GM19099 (cell line): ENCODE results near the gene FKBP5.

Experiments
- POLR2A ChIP-seq: IDR thresholded peaks from 3 replicates; pipeline ENCODE4 v1.6.1; 2011; ENCODE audit warnings: low read depth; ENCODE audit not compliant: insufficient read length; ENCODE audit errors: extremely low read depth

FKBP5 gene

GRCh38 chr6:35543459-35544193, 145.1 kb downstream of the FKBP5 start:
- no peak for TF ChIP-seq POLR2A

- no peak for TF ChIP-seq POLR2A
These were observed 146.9 kb downstream of the FKBP5 start for GRCh38 chr6:35541836-35542235.

GRCh38 chr6:35539223-35539622, 149.5 kb downstream of the FKBP5 start:
- no peak for TF ChIP-seq POLR2A

- TF ChIP-seq POLR2A = no peak
These were observed 154.1 kb downstream of the FKBP5 start for GRCh38 chr6:35534407-35535170.

GRCh38 chr6:35533981-35534380, 154.7 kb downstream of the FKBP5 start:
- no peak for TF ChIP-seq POLR2A

GRCh38 chr6:35532126-35532525, 156.6 kb downstream of the FKBP5 start:
- no peak for TF ChIP-seq POLR2A

GRCh38 chr6:35524380-35525020, 164.2 kb downstream of the FKBP5 start:
- no peak for TF ChIP-seq POLR2A
